Smooth muscle cell (in vitro differentiated cells): Measurements from ENCODE around the gene GPR139. TPM values are rescaled to one million over a fixed set of nuclear protein-coding genes. Genes with fewer than 3 reads are reported as not detected.

Source experiments
- DNase-seq: peaks from one replicate; lab custom pipeline; 2025; ENCODE audit not compliant: unreplicated experiment; lab: John Stamatoyannopoulos, UW
- H2AFZ ChIP-seq: fragments of 200-600 bp; sonication (generic); 2 replicates; pipeline ENCODE4 v1.6.0; 2016; ENCODE audit warnings: antibody characterized with exemption, low read depth, mild to moderate bottlenecking
- H3F3A ChIP-seq: fragments of 200-600 bp; sonication (generic); 2 replicates; pipeline ENCODE4 v1.6.0; 2017; ENCODE audit warnings: antibody characterized with exemption, low read depth
- H3K27ac ChIP-seq: fragments of 200-600 bp; sonication (generic); 2 replicates; pipeline ENCODE4 v1.5.1; 2016; ENCODE audit warnings: low read depth, mild to moderate bottlenecking
- H3K27me3 ChIP-seq: fragments of 200-600 bp; sonication (generic); 2 replicates; pipeline ENCODE4 v1.6.1; 2016; ENCODE audit warnings: low read depth, mild to moderate bottlenecking
- H3K36me3 ChIP-seq: fragments of 200-600 bp; sonication (generic); 2 replicates; pipeline ENCODE4 v1.5.1; 2016; ENCODE audit warnings: low read depth
- H3K4me1 ChIP-seq: fragments of 200-600 bp; sonication (generic); 2 replicates; pipeline ENCODE4 v1.5.1; 2016; ENCODE audit warnings: low read depth
- H3K4me2 ChIP-seq: fragments of 200-600 bp; sonication (generic); 2 replicates; pipeline ENCODE4 v1.6.0; 2016; ENCODE audit warnings: mild to moderate bottlenecking
- H3K4me3 ChIP-seq: fragments of 200-600 bp; sonication (generic); 2 replicates; pipeline ENCODE4 v1.5.1; 2016; ENCODE audit warnings: mild to moderate bottlenecking
- H3K79me2 ChIP-seq: fragments of 200-600 bp; sonication (generic); 2 replicates; pipeline ENCODE4 v1.6.0; 2016; ENCODE audit warnings: low read depth, mild to moderate bottlenecking
- H3K9ac ChIP-seq: fragments of 200-600 bp; sonication (generic); 2 replicates; pipeline ENCODE4 v1.6.0; 2016; ENCODE audit warnings: low read depth
- H3K9me3 ChIP-seq: fragments of 200-600 bp; sonication (generic); replicated peaks from 2 replicates; pipeline ENCODE4 v1.5.1; 2016; ENCODE audit warnings: low read depth
- H4K20me1 ChIP-seq: fragments of 200-600 bp; sonication (generic); 2 replicates; pipeline ENCODE4 v1.6.0; 2016; ENCODE audit warnings: low read depth
- WGBS: methylation state at CpG from one replicate; pipeline ENCODE4 v1.1.7; 2016; ENCODE audit warnings: low lambda C conversion rate; 5-methylcytosine and 5-hydroxymethylcytosine counted together
- polyA plus RNA-seq: library from polyadenylated mRNA; unstranded; fragments of >200 nt; fragmentation: Nextera tagmentation; extraction: Ambion mirVana; gene quantifications from 2 replicates; pipeline ENCODE4 v1.2.1, GENCODE V29; 2016
- total RNA-seq: library from RNA; depleted of rRNA; stranded (reverse); fragments of >200 nt; gene quantifications from 2 replicates; pipeline ENCODE4 v1.2.3, GENCODE V29; 2014
- TF ChIP-seq, protein P1 (sequence below): fragments of 200-600 bp; sonication (generic); IDR thresholded peaks from 2 replicates; pipeline ENCODE4 v1.5.1; 2017; ENCODE audit warnings: borderline replicate concordance, mild to moderate bottlenecking, antibody characterized with exemption; ENCODE audit not compliant: insufficient read depth, poor library complexity, severe bottlenecking

Gene GPR139
- total and polyA plus RNA-seq, 2 experiments from 2014 or later: not detected

DNA sequence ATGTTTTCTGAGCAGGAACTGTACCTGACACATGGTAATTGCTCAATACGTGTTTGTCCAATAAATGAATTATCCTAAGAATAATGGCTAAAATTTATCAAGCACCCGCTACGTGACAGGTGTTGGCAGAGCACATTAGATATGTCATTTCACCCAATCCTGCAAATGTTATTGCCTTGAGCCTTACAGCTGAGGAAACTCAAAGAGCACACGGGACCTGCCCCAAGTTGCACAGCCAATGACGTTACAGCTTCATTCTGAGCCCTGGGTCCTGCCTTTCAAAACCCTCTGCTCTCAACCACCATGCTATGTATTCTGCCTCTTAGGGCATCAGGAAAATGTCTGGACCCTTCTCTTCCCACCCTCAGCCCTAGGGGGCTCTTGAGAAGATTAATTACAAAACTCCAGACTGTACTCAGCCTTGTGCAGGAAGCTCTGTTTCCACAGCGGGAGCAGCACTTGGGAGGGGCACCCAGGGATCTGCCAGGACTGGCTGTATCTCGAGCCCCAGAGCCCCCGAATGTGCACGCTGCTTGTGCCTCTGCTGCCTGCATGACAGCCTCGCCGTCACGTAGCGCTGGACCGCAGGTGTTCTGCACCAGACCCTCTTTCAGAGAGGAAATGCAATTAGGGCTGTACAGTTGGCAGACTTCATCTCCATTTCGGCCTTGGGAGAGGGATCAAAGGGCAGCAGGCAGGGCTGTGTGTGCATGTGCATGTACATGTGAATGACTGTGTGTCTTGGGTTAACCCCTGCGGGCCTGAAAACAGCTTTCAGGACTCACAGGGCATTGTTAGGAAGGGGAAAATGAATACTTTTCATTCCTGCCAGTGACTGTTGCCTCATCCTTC, 71.6 kb downstream of the GPR139 start:
- Histone ChIP-seq H3K9me3 (no peaks in the 10 kb centered on the region), H3K36me3 (no peaks in the 10 kb centered on the region), H3K9ac (no peak overlapping the region), H3K27ac (no peak overlapping the region), H3K27me3 (no peaks in the 10 kb centered on the region), H3F3A (no peaks in the 10 kb centered on the region), H3K79me2 (no peaks in the 10 kb centered on the region), H2AFZ (no peak overlapping the region), H3K4me3 (no peak overlapping the region), H4K20me1 (no peaks in the 10 kb centered on the region), H3K4me1 (no peaks in the 10 kb centered on the region), H3K4me2 (no peak overlapping the region)
- DNase-seq: no peak
- TF ChIP-seq, protein P1, sequence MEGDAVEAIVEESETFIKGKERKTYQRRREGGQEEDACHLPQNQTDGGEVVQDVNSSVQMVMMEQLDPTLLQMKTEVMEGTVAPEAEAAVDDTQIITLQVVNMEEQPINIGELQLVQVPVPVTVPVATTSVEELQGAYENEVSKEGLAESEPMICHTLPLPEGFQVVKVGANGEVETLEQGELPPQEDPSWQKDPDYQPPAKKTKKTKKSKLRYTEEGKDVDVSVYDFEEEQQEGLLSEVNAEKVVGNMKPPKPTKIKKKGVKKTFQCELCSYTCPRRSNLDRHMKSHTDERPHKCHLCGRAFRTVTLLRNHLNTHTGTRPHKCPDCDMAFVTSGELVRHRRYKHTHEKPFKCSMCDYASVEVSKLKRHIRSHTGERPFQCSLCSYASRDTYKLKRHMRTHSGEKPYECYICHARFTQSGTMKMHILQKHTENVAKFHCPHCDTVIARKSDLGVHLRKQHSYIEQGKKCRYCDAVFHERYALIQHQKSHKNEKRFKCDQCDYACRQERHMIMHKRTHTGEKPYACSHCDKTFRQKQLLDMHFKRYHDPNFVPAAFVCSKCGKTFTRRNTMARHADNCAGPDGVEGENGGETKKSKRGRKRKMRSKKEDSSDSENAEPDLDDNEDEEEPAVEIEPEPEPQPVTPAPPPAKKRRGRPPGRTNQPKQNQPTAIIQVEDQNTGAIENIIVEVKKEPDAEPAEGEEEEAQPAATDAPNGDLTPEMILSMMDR: no peak
- 89% methylated on average over 16 of the region's 16 CpGs for WGBS

DNA sequence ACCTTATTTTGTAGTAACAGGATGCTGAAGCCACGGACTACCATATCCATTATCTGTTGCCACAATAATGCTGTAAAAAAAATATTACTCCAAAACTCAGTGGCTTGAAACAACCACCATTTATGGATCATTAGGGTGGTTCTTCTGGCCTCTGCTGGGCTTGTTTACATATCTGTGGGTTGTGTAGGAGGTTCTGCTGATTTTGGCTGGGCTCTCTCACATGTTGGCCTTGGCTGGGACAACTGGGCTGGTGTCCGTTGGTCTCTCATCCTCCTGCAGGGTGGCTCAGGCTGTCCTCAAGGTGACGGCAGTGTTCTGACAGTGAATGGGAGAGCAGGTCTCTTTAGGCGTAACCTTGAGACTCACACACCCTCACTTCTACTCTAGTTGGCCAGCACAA, 76.0 kb downstream of the GPR139 start:
- no peaks in the 10 kb centered on the region for H3F3A ChIP-seq

DNA sequence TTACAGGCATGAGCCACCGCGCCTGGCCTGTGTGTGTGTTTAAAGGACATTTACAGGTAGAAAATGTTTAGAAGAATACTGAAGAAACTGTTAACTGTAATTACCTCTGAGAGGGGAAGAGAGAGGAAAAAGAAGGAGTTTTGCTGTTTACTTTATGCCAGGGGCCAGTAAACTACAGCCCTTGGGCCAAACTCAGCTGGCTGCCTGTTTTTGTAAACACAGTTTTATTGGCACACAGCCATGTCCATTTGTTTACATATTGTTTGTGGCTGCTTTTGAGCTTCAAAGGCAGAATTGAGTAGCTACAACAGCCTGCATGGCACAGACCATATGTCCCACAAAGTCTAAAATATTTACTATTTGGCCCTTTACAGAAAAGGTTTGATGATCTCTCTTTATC, 76.4 kb downstream of the GPR139 start:
- Histone ChIP-seq H3F3A (no peaks in the 10 kb centered on the region), H4K20me1 (no peaks in the 10 kb centered on the region), H3K27me3 (no peaks in the 10 kb centered on the region), H3K36me3 (no peaks in the 10 kb centered on the region), H3K27ac (no peak overlapping the region), H3K4me3 (no peak overlapping the region), H3K4me2 (peak overlapping the region; percentile 12), H3K79me2 (no peaks in the 10 kb centered on the region), H3K9ac (no peak overlapping the region), H2AFZ (no peak overlapping the region), H3K9me3 (no peaks in the 10 kb centered on the region), H3K4me1 (no peaks in the 10 kb centered on the region)
- TF ChIP-seq, protein P1: no peak
- WGBS: 90% methylated on average over 2 of the region's 2 CpGs
- no peak for DNase-seq

More for the DNA sequence above, 76.0 kb downstream of the GPR139 start:
- no peaks in the 10 kb centered on the region for H3K27me3 ChIP-seq
- TF ChIP-seq, protein P1: no peak
- H3K4me1 ChIP-seq: no peaks in the 10 kb centered on the region
- no peaks in the 10 kb centered on the region for H3K36me3 ChIP-seq
- H3K4me2 ChIP-seq: peak overlapping the region; percentile 12
- H3K4me3 ChIP-seq: no peak overlapping the region
- no peaks in the 10 kb centered on the region for H4K20me1 ChIP-seq
- no peak overlapping the region for H3K9ac ChIP-seq
- H3K79me2 ChIP-seq: no peaks in the 10 kb centered on the region
- H2AFZ ChIP-seq: no peak overlapping the region
- H3K9me3 ChIP-seq: no peaks in the 10 kb centered on the region
- no peak for DNase-seq
- 59% methylated on average over 4 of the region's 4 CpGs for WGBS
- no peak overlapping the region for H3K27ac ChIP-seq
